GM19468 (cell line): ENCODE results near the gene USP17L18.
"Not testable (repeated sequence)": the region's sequence is repeated elsewhere in the genome, so short reads cannot be mapped to it uniquely, and the experiment has no call there.

ENCODE experiments used
- ATAC-seq: cut with Tn5 transposase; IDR thresholded peaks from one replicate; pipeline ENCODE4 v1.9.1; 2021; ENCODE audit warnings: mild to moderate bottlenecking, moderate library complexity, moderate number of reproducible peaks; ENCODE audit not compliant: unreplicated experiment; ENCODE audit errors: extremely low read depth

Gene USP17L18, protein sequence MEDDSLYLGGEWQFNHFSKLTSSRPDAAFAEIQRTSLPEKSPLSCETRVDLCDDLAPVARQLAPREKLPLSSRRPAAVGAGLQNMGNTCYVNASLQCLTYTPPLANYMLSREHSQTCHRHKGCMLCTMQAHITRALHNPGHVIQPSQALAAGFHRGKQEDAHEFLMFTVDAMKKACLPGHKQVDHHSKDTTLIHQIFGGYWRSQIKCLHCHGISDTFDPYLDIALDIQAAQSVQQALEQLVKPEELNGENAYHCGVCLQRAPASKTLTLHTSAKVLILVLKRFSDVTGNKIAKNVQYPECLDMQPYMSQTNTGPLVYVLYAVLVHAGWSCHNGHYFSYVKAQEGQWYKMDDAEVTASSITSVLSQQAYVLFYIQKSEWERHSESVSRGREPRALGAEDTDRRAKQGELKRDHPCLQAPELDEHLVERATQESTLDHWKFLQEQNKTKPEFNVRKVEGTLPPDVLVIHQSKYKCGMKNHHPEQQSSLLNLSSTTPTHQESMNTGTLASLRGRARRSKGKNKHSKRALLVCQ

DNA sequence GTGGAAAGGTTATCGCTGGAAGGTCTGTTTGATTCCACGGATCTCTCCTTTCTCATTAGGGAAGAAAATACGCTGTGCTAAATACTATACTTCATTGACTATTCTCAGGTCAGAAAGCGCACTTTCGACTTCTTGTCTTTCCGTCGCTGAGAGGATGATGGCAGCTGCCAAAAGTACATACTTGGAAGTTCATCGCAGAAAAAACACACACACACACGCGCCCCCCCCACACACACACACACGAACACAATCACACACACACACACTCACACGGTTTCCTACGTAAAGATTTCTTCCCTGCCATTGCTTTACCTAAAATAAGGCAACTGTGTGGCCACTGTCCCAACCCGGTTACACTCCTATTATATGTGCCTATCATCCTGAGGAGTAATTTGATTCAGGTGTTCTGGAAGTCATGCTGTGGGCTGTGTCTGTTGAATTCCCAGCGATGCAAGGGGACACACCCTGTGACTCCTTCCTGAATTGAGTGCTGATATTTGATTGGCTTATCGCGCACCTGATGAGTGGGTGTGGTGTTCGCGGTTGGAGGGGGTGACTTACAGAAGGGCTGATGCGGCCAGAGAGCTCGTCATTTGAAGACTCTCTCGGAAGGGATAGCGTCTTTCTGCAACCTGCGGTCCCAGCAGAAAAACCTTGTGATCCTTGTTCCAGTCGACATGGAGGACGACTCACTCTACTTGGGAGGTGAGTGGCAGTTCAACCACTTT is at the start of gene USP17L18:
USP17L18 (plus strand) TSS at position 678 of the 728 bp plus-strand sequence; CDS start at position 678, 0 bp downstream.
- ATAC-seq: not testable (repeated sequence)

DNA sequence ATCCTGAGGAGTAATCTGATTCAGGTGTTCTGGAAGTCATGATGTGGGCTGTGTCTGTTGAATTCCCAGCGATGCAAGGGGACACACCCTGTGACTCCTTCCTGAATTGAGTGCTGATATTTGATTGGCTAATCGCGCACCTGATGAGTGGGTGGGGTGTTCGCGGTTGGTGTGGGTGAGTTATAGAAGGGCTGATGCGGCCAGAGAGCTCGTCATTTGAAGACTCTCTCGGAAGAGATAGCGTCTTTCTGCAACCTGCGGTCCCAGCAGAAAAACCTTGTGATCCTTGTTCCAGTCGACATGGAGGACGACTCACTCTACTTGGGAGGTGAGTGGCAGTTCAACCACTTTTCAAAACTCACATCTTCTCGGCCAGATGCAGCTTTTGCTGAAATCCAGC is 38.1 kb upstream of the USP17L18 start, which contains the start of gene USP17L10:
USP17L10 (plus strand) TSS at position 301 of the 400 bp plus-strand sequence; CDS start at position 301, 0 bp downstream.
- ATAC-seq: not testable (repeated sequence)

DNA sequence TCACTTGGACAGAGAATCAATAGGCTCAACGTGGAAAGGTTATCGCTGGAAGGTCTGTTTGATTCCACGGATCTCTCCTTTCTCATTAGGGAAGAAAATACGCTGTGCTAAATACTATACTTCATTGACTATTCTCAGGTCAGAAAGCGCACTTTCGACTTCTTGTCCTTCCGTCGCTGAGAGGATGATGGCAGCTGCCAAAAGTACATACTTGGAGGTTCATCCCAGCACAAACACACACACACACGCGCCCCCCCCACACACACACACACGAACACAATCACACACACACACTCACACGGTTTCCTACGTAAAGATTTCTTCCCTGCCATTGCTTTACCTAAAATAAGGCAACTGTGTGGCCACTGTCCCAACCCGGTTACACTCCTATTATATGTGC is 33.7 kb upstream of the USP17L18 start:
- ATAC-seq: not testable (repeated sequence)

DNA sequence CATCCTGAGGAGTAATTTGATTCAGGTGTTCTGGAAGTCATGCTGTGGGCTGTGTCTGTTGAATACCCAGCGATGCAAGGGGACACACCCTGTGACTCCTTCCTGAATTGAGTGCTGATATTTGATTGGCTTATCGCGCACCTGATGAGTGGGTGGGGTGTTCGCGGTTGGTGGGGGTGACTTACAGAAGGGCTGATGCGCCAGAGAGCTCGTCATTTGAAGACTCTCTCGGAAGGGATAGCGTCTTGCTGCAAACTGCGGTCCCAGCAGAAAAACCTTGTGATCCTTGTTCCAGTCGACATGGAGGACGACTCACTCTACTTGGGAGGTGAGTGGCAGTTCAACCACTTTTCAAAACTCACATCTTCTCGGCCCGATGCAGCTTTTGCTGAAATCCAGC is 33.3 kb upstream of the USP17L18 start, which contains the start of gene USP17L11:
USP17L11 (plus strand) TSS at position 301 of the 400 bp plus-strand sequence; CDS start at position 301, 0 bp downstream.
- not testable (repeated sequence) for ATAC-seq

DNA sequence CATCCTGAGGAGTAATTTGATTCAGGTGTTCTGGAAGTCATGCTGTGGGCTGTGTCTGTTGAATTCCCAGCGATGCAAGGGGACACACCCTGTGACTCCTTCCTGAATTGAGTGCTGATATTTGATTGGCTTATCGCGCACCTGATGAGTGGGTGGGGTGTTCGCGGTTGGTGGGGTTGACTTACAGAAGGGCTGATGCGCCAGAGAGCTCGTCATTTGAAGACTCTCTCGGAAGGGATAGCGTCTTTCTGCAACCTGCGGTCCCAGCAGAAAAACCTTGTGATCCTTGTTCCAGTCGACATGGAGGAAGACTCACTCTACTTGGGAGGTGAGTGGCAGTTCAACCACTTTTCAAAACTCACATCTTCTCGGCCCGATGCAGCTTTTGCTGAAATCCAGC is 28.6 kb upstream of the USP17L18 start, which contains the start of gene USP17L12:
USP17L12 (plus strand) TSS at position 301 of the 400 bp plus-strand sequence; CDS start at position 301, 0 bp downstream.
- not testable (repeated sequence) for ATAC-seq

DNA sequence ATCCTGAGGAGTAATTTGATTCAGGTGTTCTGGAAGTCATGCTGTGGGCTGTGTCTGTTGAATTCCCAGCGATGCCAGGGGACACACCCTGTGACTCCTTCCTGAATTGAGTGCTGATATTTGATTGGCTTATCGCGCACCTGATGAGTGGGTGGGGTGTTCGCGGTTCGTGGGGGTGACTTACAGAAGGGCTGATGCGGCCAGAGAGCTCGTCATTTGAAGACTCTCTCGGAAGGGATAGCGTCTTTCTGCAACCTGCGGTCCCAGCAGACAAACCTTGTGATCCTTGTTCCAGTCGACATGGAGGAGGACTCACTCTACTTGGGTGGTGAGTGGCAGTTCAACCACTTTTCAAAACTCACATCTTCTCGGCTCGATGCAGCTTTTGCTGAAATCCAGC is 23.8 kb upstream of the USP17L18 start, which contains the start of gene USP17L13:
USP17L13 (plus strand) TSS at position 301 of the 400 bp plus-strand sequence; CDS start at position 301, 0 bp downstream.
- ATAC-seq: not testable (repeated sequence)

DNA sequence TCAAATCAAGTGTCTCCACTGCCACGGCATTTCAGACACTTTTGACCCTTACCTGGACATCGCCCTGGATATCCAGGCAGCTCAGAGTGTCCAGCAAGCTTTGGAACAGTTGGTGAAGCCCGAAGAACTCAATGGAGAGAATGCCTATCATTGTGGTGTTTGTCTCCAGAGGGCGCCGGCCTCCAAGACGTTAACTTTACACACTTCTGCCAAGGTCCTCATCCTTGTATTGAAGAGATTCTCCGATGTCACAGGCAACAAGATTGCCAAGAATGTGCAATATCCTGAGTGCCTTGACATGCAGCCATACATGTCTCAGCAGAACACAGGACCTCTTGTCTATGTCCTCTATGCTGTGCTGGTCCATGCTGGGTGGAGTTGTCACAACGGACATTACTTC is 18.2 kb upstream of the USP17L18 start:
- ATAC-seq: not testable (repeated sequence)

DNA sequence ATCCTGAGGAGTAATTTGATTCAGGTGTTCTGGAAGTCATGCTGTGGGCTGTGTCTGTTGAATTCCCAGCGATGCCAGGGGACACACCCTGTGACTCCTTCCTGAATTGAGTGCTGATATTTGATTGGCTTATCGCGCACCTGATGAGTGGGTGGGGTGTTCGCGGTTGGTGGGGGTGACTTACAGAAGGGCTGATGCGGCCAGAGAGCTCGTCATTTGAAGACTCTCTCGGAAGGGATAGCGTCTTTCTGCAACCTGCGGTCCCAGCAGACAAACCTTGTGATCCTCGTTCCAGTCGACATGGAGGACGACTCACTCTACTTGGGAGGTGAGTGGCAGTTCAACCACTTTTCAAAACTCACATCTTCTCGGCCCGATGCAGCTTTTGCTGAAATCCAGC is 14.3 kb upstream of the USP17L18 start, which contains the start of gene USP17L15:
USP17L15 (plus strand) TSS at position 301 of the 400 bp plus-strand sequence; CDS start at position 301, 0 bp downstream.
- not testable (repeated sequence) for ATAC-seq

DNA sequence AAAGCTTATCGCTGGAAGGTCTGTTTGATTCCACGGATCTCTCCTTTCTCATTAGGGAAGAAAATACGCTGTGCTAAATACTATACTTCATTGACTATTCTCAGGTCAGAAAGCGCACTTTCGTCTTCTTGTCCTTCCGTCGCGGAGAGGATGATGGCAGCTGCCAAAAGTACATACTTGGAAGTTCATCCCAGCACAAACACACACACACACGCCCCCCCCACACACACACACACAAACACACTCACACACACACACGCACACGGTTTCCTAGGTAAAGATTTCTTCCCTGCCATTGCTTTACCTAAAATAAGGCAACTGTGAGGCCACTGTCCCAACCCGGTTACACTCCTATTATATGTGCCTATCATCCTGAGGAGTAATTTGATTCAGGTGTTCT is 10.0 kb upstream of the USP17L18 start:
- ATAC-seq: not testable (repeated sequence)

DNA sequence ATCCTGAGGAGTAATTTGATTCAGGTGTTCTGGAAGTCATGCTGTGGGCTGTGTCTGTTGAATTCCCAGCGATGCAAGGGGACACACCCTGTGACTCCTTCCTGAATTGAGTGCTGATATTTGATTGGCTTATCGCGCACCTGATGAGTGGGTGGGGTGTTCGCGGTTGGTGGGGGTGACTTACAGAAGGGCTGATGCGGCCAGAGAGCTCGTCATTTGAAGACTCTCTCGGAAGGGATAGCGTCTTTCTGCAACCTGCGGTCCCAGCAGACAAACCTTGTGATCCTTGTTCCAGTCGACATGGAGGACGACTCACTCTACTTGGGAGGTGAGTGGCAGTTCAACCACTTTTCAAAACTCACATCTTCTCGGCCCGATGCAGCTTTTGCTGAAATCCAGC is 4.9 kb upstream of the USP17L18 start, which contains the start of gene USP17L17:
USP17L17 (plus strand) TSS at position 301 of the 400 bp plus-strand sequence; CDS start at position 301, 0 bp downstream.
- ATAC-seq: not testable (repeated sequence)

DNA sequence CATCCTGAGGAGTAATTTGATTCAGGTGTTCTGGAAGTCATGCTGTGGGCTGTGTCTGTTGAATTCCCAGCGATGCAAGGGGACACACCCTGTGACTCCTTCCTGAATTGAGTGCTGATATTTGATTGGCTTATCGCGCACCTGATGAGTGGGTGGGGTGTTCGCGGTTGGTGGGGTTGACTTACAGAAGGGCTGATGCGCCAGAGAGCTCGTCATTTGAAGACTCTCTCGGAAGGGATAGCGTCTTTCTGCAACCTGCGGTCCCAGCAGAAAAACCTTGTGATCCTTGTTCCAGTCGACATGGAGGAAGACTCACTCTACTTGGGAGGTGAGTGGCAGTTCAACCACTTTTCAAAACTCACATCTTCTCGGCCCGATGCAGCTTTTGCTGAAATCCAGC is 4.6 kb downstream of the USP17L18 start, which contains the start of gene USP17L19:
USP17L19 (plus strand) TSS at position 301 of the 400 bp plus-strand sequence; CDS start at position 301, 0 bp downstream.
- not testable (repeated sequence) for ATAC-seq

DNA sequence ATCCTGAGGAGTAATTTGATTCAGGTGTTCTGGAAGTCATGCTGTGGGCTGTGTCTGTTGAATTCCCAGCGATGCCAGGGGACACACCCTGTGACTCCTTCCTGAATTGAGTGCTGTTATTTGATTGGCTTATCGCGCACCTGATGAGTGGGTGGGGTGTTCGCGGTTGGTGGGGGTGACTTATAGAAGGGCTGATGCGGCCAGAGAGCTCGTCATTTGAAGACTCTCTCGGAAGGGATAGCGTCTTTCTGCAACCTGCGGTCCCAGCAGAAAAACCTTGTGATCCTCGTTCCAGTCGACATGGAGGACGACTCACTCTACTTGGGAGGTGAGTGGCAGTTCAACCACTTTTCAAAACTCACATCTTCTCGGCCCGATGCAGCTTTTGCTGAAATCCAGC is 9.4 kb downstream of the USP17L18 start, which contains the start of gene USP17L20:
USP17L20 (plus strand) TSS at position 301 of the 400 bp plus-strand sequence; CDS start at position 301, 0 bp downstream.
- not testable (repeated sequence) for ATAC-seq

DNA sequence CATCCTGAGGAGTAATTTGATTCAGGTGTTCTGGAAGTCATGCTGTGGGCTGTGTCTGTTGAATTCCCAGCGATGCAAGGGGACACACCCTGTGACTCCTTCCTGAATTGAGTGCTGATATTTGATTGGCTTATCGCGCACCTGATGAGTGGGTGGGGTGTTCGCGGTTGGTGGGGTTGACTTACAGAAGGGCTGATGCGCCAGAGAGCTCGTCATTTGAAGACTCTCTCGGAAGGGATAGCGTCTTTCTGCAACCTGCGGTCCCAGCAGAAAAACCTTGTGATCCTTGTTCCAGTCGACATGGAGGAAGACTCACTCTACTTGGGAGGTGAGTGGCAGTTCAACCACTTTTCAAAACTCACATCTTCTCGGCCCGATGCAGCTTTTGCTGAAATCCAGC is 14.1 kb downstream of the USP17L18 start, which contains the start of gene USP17L21:
USP17L21 (plus strand) TSS at position 301 of the 400 bp plus-strand sequence; CDS start at position 301, 0 bp downstream.
- not testable (repeated sequence) for ATAC-seq

DNA sequence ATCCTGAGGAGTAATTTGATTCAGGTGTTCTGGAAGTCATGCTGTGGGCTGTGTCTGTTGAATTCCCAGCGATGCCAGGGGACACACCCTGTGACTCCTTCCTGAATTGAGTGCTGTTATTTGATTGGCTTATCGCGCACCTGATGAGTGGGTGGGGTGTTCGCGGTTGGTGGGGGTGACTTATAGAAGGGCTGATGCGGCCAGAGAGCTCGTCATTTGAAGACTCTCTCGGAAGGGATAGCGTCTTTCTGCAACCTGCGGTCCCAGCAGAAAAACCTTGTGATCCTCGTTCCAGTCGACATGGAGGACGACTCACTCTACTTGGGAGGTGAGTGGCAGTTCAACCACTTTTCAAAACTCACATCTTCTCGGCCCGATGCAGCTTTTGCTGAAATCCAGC is 18.9 kb downstream of the USP17L18 start, which contains the start of gene USP17L22:
USP17L22 (plus strand) TSS at position 301 of the 400 bp plus-strand sequence; CDS start at position 301, 0 bp downstream.
- ATAC-seq: not testable (repeated sequence)

DNA sequence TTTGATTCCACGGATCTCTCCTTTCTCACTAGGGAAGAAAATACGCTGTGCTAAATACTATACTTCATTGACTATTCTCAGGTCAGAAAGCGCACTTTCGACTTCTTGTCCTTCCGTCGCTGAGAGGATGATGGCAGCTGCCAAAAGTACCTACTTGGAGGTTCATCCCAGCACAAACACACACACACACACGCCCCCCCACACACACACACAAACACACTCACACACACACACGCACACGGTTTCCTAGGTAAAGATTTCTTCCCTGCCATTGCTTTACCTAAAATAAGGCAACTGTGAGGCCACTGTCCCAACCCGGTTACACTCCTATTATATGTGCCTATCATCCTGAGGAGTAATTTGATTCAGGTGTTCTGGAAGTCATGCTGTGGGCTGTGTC is 23.3 kb downstream of the USP17L18 start:
- not testable (repeated sequence) for ATAC-seq
